ENCODE measurements around the gene MARCHF4. TPM values are rescaled to one million over a fixed set of nuclear protein-coding genes. Genes with fewer than 3 reads are reported as not detected.

The MARCHF4 gene
- total RNA-seq, 1 donor from 2014 or later = 0.09 TPM

DNA sequence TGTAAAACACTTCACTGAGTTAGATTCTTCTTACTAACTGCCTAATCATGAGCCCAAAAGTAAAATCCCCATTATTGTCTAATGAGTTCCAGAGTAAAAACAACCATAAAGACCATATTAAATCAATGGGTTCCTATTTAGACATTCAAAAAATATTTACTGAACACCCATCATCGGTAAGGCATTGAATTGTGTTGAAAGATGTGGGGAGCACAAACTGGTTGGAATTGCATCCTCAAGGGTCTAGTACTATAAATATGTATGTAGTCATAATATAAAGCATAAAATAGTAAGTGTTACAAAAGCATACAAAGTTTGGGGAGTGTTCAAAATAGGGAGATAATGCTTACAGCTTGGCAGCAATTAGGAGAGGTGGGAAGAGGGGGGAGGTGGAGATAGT lies 3.0 kb upstream of the MARCHF4 start:
- H3K4me3 ChIP-seq = no peak overlapping the region
- H3K36me3 ChIP-seq = no peaks in the 10 kb centered on the region
- H3K27me3 ChIP-seq = peaks cover 37% of the 10 kb centered on the region
- peaks cover 9% of the 10 kb centered on the region for H3K4me1 ChIP-seq
- H3K27ac ChIP-seq = no peak overlapping the region
- no peaks in the 10 kb centered on the region for H3K9me3 ChIP-seq
- DNase-seq = no peak
- TF ChIP-seq, protein P1, sequence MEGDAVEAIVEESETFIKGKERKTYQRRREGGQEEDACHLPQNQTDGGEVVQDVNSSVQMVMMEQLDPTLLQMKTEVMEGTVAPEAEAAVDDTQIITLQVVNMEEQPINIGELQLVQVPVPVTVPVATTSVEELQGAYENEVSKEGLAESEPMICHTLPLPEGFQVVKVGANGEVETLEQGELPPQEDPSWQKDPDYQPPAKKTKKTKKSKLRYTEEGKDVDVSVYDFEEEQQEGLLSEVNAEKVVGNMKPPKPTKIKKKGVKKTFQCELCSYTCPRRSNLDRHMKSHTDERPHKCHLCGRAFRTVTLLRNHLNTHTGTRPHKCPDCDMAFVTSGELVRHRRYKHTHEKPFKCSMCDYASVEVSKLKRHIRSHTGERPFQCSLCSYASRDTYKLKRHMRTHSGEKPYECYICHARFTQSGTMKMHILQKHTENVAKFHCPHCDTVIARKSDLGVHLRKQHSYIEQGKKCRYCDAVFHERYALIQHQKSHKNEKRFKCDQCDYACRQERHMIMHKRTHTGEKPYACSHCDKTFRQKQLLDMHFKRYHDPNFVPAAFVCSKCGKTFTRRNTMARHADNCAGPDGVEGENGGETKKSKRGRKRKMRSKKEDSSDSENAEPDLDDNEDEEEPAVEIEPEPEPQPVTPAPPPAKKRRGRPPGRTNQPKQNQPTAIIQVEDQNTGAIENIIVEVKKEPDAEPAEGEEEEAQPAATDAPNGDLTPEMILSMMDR (IDR thresholded peaks at IDR 0.05) = no peak
- no peak for ATAC-seq
- intact Hi-C loops (cut with DNase I) = no loop called here

GRCh38 chr2:216373896-216374295 lies 1.6 kb upstream of the MARCHF4 start:
- no peak for ATAC-seq
- intact Hi-C loops (cut with DNase I) = no loop called here
- H3K9me3 ChIP-seq = no peaks in the 10 kb centered on the region

GRCh38 chr2:216372761-216373291 lies 543 bp upstream of the MARCHF4 start:
- ATAC-seq (no peak), DNase-seq (no peak)
- H3K9me3 ChIP-seq = no peaks in the 10 kb centered on the region
- intact Hi-C loops (cut with DNase I) = no loop called here
- H3K4me3 ChIP-seq = no peak overlapping the region
- H3K27ac ChIP-seq = no peak overlapping the region
- H3K4me1 ChIP-seq = peaks cover 9% of the 10 kb centered on the region
- no peaks in the 10 kb centered on the region for H3K36me3 ChIP-seq
- peaks cover 60% of the 10 kb centered on the region for H3K27me3 ChIP-seq
- TF ChIP-seq, protein P1 (IDR thresholded peaks at IDR 0.05) = no peak

More at GRCh38 chr2:216373896-216374295, 1.6 kb upstream of the MARCHF4 start:
- H3K27me3 ChIP-seq = peaks cover 50% of the 10 kb centered on the region
- DNase-seq = no peak
- H3K4me1 ChIP-seq = peaks cover 9% of the 10 kb centered on the region
- no peak overlapping the region for H3K4me3 ChIP-seq
- TF ChIP-seq, protein P1 (IDR thresholded peaks at IDR 0.05) = no peak
- no peak overlapping the region for H3K27ac ChIP-seq
- no peaks in the 10 kb centered on the region for H3K36me3 ChIP-seq

- no peak for ATAC-seq
These were observed 1.1 kb downstream of the MARCHF4 start for GRCh38 chr2:216370961-216371712.

DNA sequence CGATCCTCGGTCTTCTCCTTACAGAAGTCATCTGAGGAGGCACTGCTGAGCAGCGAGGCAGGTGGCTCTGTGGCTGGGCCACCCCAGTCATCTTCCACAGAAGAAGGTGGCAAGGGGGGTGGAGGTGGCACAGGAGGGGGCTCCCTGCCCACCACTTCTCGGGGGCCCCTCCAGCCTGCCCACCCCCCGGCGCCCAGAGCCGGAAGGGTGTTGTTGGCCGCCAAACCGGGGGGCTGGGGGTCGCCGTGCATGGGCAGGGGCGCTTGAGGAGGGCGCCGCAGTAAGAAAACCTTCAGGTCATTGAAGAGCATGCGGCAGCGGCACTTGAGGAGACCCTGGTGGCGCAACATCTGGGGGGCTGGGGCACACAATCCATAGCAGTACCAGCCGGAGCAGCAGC lies 2.5 kb downstream of the MARCHF4 start:
- intact Hi-C loops (cut with DNase I) = no loop called here
- DNase-seq = no peak
- TF ChIP-seq, protein P1 (IDR thresholded peaks at IDR 0.05) = no peak
- Histone ChIP-seq H3K9me3 (no peaks in the 10 kb centered on the region), H3K4me1 (peaks cover 9% of the 10 kb centered on the region), H3K27me3 (peaks cover 53% of the 10 kb centered on the region), H3K4me3 (no peak overlapping the region), H3K27ac (no peak overlapping the region), H3K36me3 (no peaks in the 10 kb centered on the region)
- ATAC-seq = no peak

More at GRCh38 chr2:216370961-216371712, 1.1 kb downstream of the MARCHF4 start:
- peaks cover 9% of the 10 kb centered on the region for H3K4me1 ChIP-seq
- H3K4me3 ChIP-seq = no peak overlapping the region
- intact Hi-C loops (cut with DNase I) = no loop called here
- no peaks in the 10 kb centered on the region for H3K36me3 ChIP-seq
- peaks cover 61% of the 10 kb centered on the region for H3K27me3 ChIP-seq
- no peaks in the 10 kb centered on the region for H3K9me3 ChIP-seq
- no peak overlapping the region for H3K27ac ChIP-seq
- no peak for DNase-seq
- TF ChIP-seq, protein P1 (IDR thresholded peaks at IDR 0.05) = no peak
